HPDE6-E6E7 (cell line): ENCODE measurements around the gene TLR10.

Source experiments
- DNase-seq: peaks from one replicate; pipeline ENCODE4 v3.0.0; 2011; ENCODE audit warnings: missing footprints; ENCODE audit errors: extremely low spot score

The TLR10 gene

DNA sequence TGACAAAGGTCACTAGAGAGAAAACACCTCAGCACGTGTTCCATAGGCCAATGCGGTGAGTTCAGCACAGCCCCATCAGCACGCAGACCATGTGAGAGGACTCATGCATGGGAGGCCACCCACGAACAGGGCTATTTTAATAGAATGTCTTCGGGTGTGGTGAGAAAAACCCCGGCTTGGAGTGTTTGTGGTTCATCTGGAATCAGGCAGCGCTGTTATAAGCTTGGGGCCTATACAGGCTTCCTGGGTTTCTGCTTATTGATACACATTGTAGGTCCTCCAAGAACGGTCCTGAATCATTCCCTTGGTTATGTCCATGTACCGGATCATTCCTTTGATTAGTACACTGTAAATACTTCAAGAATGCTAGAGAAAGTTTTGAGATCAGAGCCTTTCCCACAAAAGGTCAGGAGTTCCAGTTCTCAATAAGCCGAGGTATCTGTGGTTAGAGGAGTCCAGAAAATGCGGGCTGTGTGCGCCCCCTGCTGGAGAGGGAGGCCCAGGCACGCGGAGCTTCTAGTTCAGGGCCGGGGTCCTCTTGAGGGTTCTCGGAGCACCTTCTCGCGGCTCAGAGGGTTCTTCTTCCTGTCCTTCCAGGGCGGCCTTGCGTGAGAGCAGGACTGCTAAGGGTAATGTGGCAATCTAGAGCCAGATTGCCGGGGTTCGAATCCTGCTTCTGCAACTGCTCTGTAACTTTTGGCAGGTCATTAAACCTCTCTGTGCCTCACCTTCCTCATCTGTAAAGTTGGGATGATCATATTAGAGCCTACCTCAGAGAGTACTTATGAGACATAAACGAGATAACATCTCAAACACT is 51.8 kb downstream of the TLR10 start:
- peak; percentile 58 for DNase-seq

- no peak for DNase-seq
Measured at GRCh38 chr4:38730493-38730829, 52.3 kb downstream of the TLR10 start.

DNA sequence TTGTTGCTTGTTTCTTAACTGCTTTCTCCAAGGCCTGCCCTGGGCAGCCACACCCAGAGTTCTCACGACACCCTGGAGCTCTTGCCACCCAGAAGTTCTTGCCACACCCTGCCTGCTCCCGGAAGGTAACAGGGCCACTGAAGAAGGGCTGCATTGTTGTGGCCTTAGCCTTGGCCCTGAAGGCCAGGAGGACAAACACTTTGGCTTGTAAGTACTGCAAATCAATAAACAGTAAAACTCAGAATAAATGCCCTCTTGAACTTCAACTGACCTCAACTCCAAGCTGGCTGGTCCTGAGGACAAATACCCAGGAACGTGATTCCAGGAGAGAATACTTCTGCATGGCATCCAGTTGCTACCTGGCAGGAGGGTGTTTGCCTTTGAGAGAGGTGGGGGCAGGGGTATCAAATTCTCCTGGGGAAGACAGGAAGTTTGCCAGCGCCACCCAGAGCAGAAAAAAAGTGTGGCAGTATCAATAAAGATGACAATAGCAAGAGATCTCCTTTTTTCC is 54.1 kb downstream of the TLR10 start:
- no peak for DNase-seq

- DNase-seq, result no peak
Measured at GRCh38 chr4:38724475-38724808, 58.3 kb downstream of the TLR10 start.

DNA sequence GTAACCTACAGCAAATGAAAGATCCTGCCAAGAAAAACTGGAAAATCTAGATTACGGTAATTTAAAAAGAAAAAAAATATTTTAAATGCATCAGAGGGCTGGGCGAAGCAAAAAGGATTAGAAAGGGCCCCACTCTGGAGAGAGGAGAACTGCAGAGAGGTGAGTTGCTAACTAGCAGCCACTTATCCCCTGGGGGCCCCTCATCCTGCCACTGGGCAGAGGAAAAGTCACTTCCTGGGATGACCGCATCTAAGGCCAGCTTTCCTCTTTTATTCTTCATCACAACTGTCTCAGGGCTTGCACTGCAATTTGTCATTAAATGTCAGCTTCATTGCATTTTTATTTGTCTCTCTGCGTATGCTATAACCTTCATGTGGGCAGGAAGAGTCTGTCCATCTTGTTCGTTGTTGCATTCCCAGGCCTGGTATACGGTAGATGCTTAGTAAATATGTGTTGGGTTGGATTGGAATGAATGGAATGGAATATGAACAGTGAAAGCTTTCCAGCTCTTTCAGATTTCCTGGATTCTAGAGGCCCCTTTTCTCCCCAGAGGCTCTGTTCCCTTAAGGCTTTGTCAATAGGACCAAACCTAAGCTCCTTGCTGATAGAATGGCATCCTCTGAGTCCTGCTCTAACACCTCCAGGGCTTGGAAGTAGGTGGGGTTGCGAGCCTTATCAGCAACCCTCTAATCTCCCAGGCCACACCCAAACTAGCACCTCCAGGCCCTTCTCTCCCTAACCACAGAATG is 58.9 kb downstream of the TLR10 start:
- DNase-seq, result no peak

DNA sequence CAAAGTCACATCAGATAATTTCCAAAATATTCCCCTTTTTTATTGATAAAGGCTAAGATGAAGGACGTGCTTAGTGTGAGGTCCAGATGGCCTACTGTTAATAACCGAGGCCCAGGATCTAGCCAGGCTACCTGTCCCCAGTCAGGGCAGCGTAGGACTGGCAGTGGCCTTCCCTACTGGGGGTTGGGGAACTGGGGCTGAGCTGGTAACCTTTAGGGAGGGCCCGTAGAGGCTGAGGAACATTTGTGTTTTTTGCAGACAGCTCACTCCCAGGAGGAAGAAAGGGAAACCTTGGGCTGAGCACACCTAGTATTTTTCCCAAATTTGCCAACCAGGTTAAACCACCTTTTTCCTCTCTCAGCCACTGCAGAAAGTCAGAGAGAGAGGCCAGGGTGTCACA is 59.7 kb downstream of the TLR10 start:
- DNase-seq, result no peak
